Gastroesophageal sphincter (tissue), 4 donors: ENCODE results near the gene ACAT1. TPM values are rescaled to one million over a fixed set of nuclear protein-coding genes. Genes with fewer than 3 reads are reported as not detected.
"Not testable (repeated sequence)": the region's sequence is repeated elsewhere in the genome, so short reads cannot be mapped to it uniquely, and the experiment has no call there.

ENCODE experiments used
- ATAC-seq: fragments of 150-250 bp; one replicate; pipeline ENCODE4 v1.9.1; 2016; ENCODE audit warnings: mild to moderate bottlenecking, moderate library complexity
- H3K27ac ChIP-seq, 4 donors: fragments of 200-600 bp; sonication (generic) in 3 of 4; 1 replicate in 3 of 4; 2 replicates in 1 of 4; pipeline ENCODE4 v1.5.1; 2016 to 2019
- H3K27me3 ChIP-seq: fragments of 200-600 bp; sonication (generic); one replicate; pipeline ENCODE4 v1.5.1; 2019
- H3K36me3 ChIP-seq, 2 donors: fragments of 200-600 bp; sonication (generic); one replicate each; pipeline ENCODE4 v1.5.1; 2019; ENCODE audit warnings: control low read depth in 1 of 2
- H3K4me1 ChIP-seq, 3 donors: fragments of 200-600 bp; sonication (generic); 1 replicate in 2 of 3; 2 replicates in 1 of 3; pipeline ENCODE4 v1.5.1; 2016 to 2019; ENCODE audit warnings: control low read depth in 2 of 3
- H3K4me3 ChIP-seq, 2 donors: fragments of 200-600 bp; sonication (generic); one replicate each; pipeline ENCODE4 v1.5.1; 2019; ENCODE audit warnings: mild to moderate bottlenecking in 1 of 2, moderate library complexity in 1 of 2
- H3K9me3 ChIP-seq, 3 donors: fragments of 200-600 bp; sonication (generic); one replicate each; pipeline ENCODE4 v1.5.1; 2017 to 2019; ENCODE audit warnings: control low read depth in 2 of 3
- CTCF ChIP-seq, 4 experiments: fragments of 200-600 bp in 2 of 4; fragments of 450-650 bp in 2 of 4; sonication (generic) in 1 of 4; IDR thresholded peaks; one replicate each; pipeline ENCODE4 v1.5.1; 2017 to 2019; ENCODE audit warnings: antibody characterized with exemption in 4 of 4, mild to moderate bottlenecking in 2 of 4, moderate library complexity in 2 of 4
- EP300 ChIP-seq: sonication (generic); formaldehyde crosslinking; IDR thresholded peaks from one replicate; pipeline ENCODE4 v1.6.1; 2017; ENCODE audit warnings: antibody characterized with exemption, mild to moderate bottlenecking
- POLR2A ChIP-seq, 2 donors: fragments of 450-650 bp; IDR thresholded peaks; one replicate each; pipeline ENCODE4 v1.6.1; 2017; ENCODE audit warnings: antibody characterized with exemption in 2 of 2, mild to moderate bottlenecking in 2 of 2, moderate library complexity in 1 of 2
- POLR2AphosphoS5 ChIP-seq: sonication (generic); formaldehyde crosslinking; IDR thresholded peaks from one replicate; pipeline ENCODE4 v1.6.1; 2017; ENCODE audit warnings: antibody characterized with exemption
- WGBS, 2 donors: methylation state at CpG; one replicate each; pipeline ENCODE4 v1.1.5; 2018; ENCODE audit warnings: low coverage in 1 of 2; 5-methylcytosine and 5-hydroxymethylcytosine counted together
- total RNA-seq, 4 donors: library from RNA; depleted of rRNA; stranded (reverse); fragments of >200 nt; gene quantifications; one replicate each; pipeline ENCODE4 v1.1.0, GENCODE V29; 2016

Gene ACAT1
- total RNA-seq, 4 donors from 2014 or later, result 171 to 345 (median 231) TPM

GRCh38 chr11:108160970-108161566 is 39.7 kb downstream of the ACAT1 start:
- H3K9me3 ChIP-seq, result no peaks in the 10 kb centered on the region
- 84 to 100% methylated on average over 1 to 5 of the region's 5 CpGs for WGBS, 2 donors
- no peak overlapping the region for H3K27ac ChIP-seq
- no peak for ATAC-seq
- H3K4me3 ChIP-seq, result no peak overlapping the region
- H3K36me3 ChIP-seq, result peaks cover 5 to 88% of the 10 kb centered on the region in 2 donors
- TF ChIP-seq EP300 (no peak), CTCF (IDR thresholded peaks at IDR 0.05) (no peak), POLR2A (IDR thresholded peaks at IDR 0.05) (no peak), POLR2AphosphoS5 (no peak)
- H3K4me1 ChIP-seq, result no peaks in the 10 kb centered on the region
- H3K27me3 ChIP-seq, result no peaks in the 10 kb centered on the region

- not testable (repeated sequence) for H3K4me1 ChIP-seq, H3K27me3 ChIP-seq, ATAC-seq, H3K9me3 ChIP-seq, H3K27ac ChIP-seq, H3K4me3 ChIP-seq
- 83% methylated on average over 4 to 6 of the region's 6 CpGs for WGBS, 2 donors
- peaks cover 5 to 97% of the 10 kb centered on the region in 2 donors for H3K36me3 ChIP-seq
Measured at GRCh38 chr11:108162878-108163277, 41.5 kb downstream of the ACAT1 start.

GRCh38 chr11:108167624-108168023 is 46.3 kb downstream of the ACAT1 start:
- Histone ChIP-seq H3K4me1 (no peaks in the 10 kb centered on the region), H3K27ac (no peak overlapping the region), H3K36me3 (peaks cover 0 to 92% of the 10 kb centered on the region in 2 donors)

GRCh38 chr11:108170184-108170583 is 48.8 kb downstream of the ACAT1 start:
- Histone ChIP-seq H3K27ac (no peak overlapping the region), H3K9me3 (no peaks in the 10 kb centered on the region), H3K36me3 (peaks cover 0 to 92% of the 10 kb centered on the region in 2 donors), H3K4me3 (no peak overlapping the region), H3K27me3 (no peaks in the 10 kb centered on the region), H3K4me1 (no peaks in the 10 kb centered on the region)
- WGBS, 2 donors, result 74 to 83% methylated on average over 2 of the region's 2 CpGs
- TF ChIP-seq CTCF (IDR thresholded peaks at IDR 0.05), result no peak
- no peak for TF ChIP-seq EP300
- TF ChIP-seq POLR2A (IDR thresholded peaks at IDR 0.05), result no peak
- no peak for TF ChIP-seq POLR2AphosphoS5
- ATAC-seq, result no peak

More at GRCh38 chr11:108167624-108168023, 46.3 kb downstream of the ACAT1 start:
- ATAC-seq, result no peak
- Histone ChIP-seq H3K4me3 (no peak overlapping the region), H3K27me3 (no peaks in the 10 kb centered on the region), H3K9me3 (no peaks in the 10 kb centered on the region)
- TF ChIP-seq POLR2AphosphoS5, result no peak

- Histone ChIP-seq H3K4me3 (no peak overlapping the region), H3K4me1 (no peaks in the 10 kb centered on the region), H3K36me3 (peaks cover 0 to 96% of the 10 kb centered on the region in 2 donors), H3K27me3 (no peaks in the 10 kb centered on the region), H3K9me3 (no peaks in the 10 kb centered on the region), H3K27ac (no peak overlapping the region)
- WGBS, 2 donors, result 83 to 84% methylated on average over 5 of the region's 5 CpGs
- ATAC-seq, result no peak
- no peak for TF ChIP-seq CTCF (IDR thresholded peaks at IDR 0.05)
Measured at GRCh38 chr11:108177570-108177969, 56.2 kb downstream of the ACAT1 start.

GRCh38 chr11:108193725-108194124 is 72.4 kb downstream of the ACAT1 start:
- Histone ChIP-seq H3K36me3 (peaks cover 0 to 74% of the 10 kb centered on the region in 2 donors), H3K4me1 (no peaks in the 10 kb centered on the region), H3K9me3 (no peaks in the 10 kb centered on the region), H3K4me3 (no peak overlapping the region), H3K27me3 (no peaks in the 10 kb centered on the region), H3K27ac (no peak overlapping the region)
- ATAC-seq, result no peak
- no peak for TF ChIP-seq POLR2A (IDR thresholded peaks at IDR 0.05)
- no peak for TF ChIP-seq EP300
- no peak for TF ChIP-seq POLR2AphosphoS5
- no peak for TF ChIP-seq CTCF (IDR thresholded peaks at IDR 0.05)
